Measurements from ENCODE around the gene PDLIM5. TPM values are rescaled to one million over a fixed set of nuclear protein-coding genes. Genes with fewer than 3 reads are reported as not detected.

PDLIM5 gene
- total RNA-seq, 1 experiment from 2014 or later = 106 TPM

DNA sequence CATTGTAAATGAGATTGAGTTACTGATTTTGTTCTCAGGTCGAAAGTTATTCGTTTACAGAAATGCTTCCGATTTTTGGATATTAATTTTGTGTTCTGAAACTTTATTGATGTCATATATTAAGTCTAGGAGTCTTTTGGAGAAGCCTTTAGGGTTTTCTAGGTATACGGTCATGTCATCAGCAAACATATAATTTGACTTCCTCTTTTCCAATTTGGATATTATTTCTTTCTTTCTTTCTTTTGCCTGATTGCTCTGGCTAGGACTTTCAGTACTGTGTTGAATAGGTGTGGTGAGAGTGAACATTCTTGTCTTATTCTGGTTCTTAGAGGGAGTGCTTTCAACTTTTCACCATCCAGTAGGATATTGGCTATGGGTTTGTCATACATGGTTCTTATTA is 35.4 kb upstream of the PDLIM5 start:
- intact Hi-C loops (cut with micrococcal nuclease; ENCODE audit: unreplicated experiment) = no loop called here
- BruUV-seq (replicated peaks) = no TSS peak
- Histone ChIP-seq H3K4me3 (ENCODE audit: low read depth, low read length) (no peak overlapping the region), H3K9me3 (no peaks in the 10 kb centered on the region), H3K36me3 (ENCODE audit: control insufficient read depth, insufficient read depth, low read length) (no peaks in the 10 kb centered on the region), H3K4me1 (peaks cover 30% of the 10 kb centered on the region), H3K27me3 (replicated peaks; ENCODE audit: control insufficient read depth, insufficient read depth, low read length) (no peaks in the 10 kb centered on the region)
- Mint-ChIP-seq H3K27me3 (ENCODE audit: insufficient read depth, unreplicated experiment) (no peaks in the 10 kb centered on the region), H3K9me3 (ENCODE audit: unreplicated experiment) (no peaks in the 10 kb centered on the region), H3K4me3 (ENCODE audit: unreplicated experiment) (no peak overlapping the region), H3K36me3 (ENCODE audit: insufficient read depth, unreplicated experiment) (no peaks in the 10 kb centered on the region), H3K4me1 (ENCODE audit: low read depth, unreplicated experiment) (peaks cover 23% of the 10 kb centered on the region), H3K27ac (ENCODE audit: unreplicated experiment) (no peak overlapping the region)
- TF ChIP-seq, protein P1, sequence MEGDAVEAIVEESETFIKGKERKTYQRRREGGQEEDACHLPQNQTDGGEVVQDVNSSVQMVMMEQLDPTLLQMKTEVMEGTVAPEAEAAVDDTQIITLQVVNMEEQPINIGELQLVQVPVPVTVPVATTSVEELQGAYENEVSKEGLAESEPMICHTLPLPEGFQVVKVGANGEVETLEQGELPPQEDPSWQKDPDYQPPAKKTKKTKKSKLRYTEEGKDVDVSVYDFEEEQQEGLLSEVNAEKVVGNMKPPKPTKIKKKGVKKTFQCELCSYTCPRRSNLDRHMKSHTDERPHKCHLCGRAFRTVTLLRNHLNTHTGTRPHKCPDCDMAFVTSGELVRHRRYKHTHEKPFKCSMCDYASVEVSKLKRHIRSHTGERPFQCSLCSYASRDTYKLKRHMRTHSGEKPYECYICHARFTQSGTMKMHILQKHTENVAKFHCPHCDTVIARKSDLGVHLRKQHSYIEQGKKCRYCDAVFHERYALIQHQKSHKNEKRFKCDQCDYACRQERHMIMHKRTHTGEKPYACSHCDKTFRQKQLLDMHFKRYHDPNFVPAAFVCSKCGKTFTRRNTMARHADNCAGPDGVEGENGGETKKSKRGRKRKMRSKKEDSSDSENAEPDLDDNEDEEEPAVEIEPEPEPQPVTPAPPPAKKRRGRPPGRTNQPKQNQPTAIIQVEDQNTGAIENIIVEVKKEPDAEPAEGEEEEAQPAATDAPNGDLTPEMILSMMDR (IDR thresholded peaks at IDR 0.05; ENCODE audit: insufficient read depth in 1 of 2, low read depth in 1 of 2, low read length in 1 of 2, severe bottlenecking in 1 of 2, unreplicated experiment in 1 of 2) = no peak
- ChIA-PET CTCF (no interaction called here), POLR2A (no interaction called here)
- no peak for DNase-seq

DNA sequence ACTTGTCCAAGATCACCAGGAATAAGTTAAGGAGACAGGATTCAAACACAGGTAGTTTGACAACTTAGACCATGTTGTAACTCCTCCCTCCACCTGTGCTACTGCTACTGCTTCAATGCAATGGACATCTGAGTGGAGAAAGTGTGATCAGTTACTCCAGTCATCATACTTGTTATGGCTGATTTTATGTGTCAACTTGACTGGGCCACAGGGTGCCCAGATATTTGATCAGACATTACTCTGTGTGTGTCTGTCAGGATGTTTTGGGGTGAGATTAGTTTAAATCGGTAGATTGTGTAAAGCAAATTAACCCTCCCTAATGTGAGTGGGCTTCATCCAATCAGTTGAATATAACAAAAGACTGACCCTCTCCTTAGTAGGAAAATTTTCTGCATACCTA is 34.8 kb upstream of the PDLIM5 start:
- H3K27ac Mint-ChIP-seq (ENCODE audit: unreplicated experiment) = no peak overlapping the region
- POLR2A ChIA-PET = no interaction called here
- no peak overlapping the region for H3K4me3 ChIP-seq (ENCODE audit: low read depth, low read length)
- no peaks in the 10 kb centered on the region for H3K27me3 ChIP-seq (replicated peaks; ENCODE audit: control insufficient read depth, insufficient read depth, low read length)
- H3K4me1 ChIP-seq = peaks cover 29% of the 10 kb centered on the region
- H3K4me3 Mint-ChIP-seq (ENCODE audit: unreplicated experiment) = no peak overlapping the region
- no peak for DNase-seq
- TF ChIP-seq, protein P1 (IDR thresholded peaks at IDR 0.05; ENCODE audit: insufficient read depth in 1 of 2, low read depth in 1 of 2, low read length in 1 of 2, severe bottlenecking in 1 of 2, unreplicated experiment in 1 of 2) = no peak
- intact Hi-C loops (cut with micrococcal nuclease; ENCODE audit: unreplicated experiment) = no loop called here
- CTCF ChIA-PET = no interaction called here
- peaks cover 21% of the 10 kb centered on the region for H3K4me1 Mint-ChIP-seq (ENCODE audit: low read depth, unreplicated experiment)
- no peaks in the 10 kb centered on the region for H3K36me3 ChIP-seq (ENCODE audit: control insufficient read depth, insufficient read depth, low read length)
- H3K9me3 ChIP-seq = no peaks in the 10 kb centered on the region
- H3K36me3 Mint-ChIP-seq (ENCODE audit: insufficient read depth, unreplicated experiment) = no peaks in the 10 kb centered on the region
- H3K9me3 Mint-ChIP-seq (ENCODE audit: unreplicated experiment) = no peaks in the 10 kb centered on the region
- no peaks in the 10 kb centered on the region for H3K27me3 Mint-ChIP-seq (ENCODE audit: insufficient read depth, unreplicated experiment)
- no TSS peak for BruUV-seq (replicated peaks)

DNA sequence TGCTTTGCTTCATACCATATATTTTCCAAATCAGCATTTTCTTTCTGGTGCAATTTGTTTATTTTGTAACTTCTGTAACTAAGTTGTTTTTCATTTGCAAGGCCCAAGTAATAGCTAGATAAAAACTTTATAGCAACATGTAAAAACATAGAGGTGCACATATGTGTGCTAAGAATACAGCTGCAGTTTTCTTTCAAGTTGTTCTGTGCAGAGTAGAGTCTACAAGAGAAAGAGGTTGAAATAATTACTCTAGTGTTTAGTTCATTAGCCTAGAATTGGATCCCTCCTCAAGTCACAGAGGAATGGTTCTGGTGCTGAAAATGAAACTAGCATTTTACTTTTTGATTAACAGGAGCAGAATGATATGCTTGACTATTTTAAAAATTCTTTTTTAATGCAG is 32.2 kb upstream of the PDLIM5 start:
- peaks cover 9% of the 10 kb centered on the region for H3K9me3 Mint-ChIP-seq (ENCODE audit: unreplicated experiment)
- Histone ChIP-seq H3K36me3 (ENCODE audit: control insufficient read depth, insufficient read depth, low read length) (no peaks in the 10 kb centered on the region), H3K4me1 (peaks cover 17% of the 10 kb centered on the region), H3K4me3 (ENCODE audit: low read depth, low read length) (no peak overlapping the region), H3K9me3 (no peaks in the 10 kb centered on the region), H3K27me3 (replicated peaks; ENCODE audit: control insufficient read depth, insufficient read depth, low read length) (no peaks in the 10 kb centered on the region)
- CTCF ChIA-PET = no interaction called here
- DNase-seq = no peak
- POLR2A ChIA-PET = no interaction called here
- TF ChIP-seq, protein P1 (IDR thresholded peaks at IDR 0.05; ENCODE audit: insufficient read depth in 1 of 2, low read depth in 1 of 2, low read length in 1 of 2, severe bottlenecking in 1 of 2, unreplicated experiment in 1 of 2) = no peak
- H3K27ac Mint-ChIP-seq (ENCODE audit: unreplicated experiment) = no peak overlapping the region
- peak overlapping the region; percentile 3 for H3K4me3 Mint-ChIP-seq (ENCODE audit: unreplicated experiment)
- intact Hi-C loops (cut with micrococcal nuclease; ENCODE audit: unreplicated experiment) = no loop called here
- H3K27me3 Mint-ChIP-seq (ENCODE audit: insufficient read depth, unreplicated experiment) = no peaks in the 10 kb centered on the region
- peaks cover under 1% of the 10 kb centered on the region for H3K4me1 Mint-ChIP-seq (ENCODE audit: low read depth, unreplicated experiment)
- H3K36me3 Mint-ChIP-seq (ENCODE audit: insufficient read depth, unreplicated experiment) = no peaks in the 10 kb centered on the region
- BruUV-seq (replicated peaks) = no TSS peak

Data from Caco-2 (cell line).